ENCODE measurements around the gene PLPP4.

PLPP4 gene

GRCh38 chr10:120570418-120570817, 113.4 kb downstream of the PLPP4 start:
- H3K4me3 ChIP-seq (ENCODE audit: low read depth, low read length), result no peak overlapping the region
- H3K27me3 ChIP-seq (ENCODE audit: insufficient read depth, low read depth, severe bottlenecking), result no peaks in the 10 kb centered on the region
- H3K9me3 ChIP-seq (ENCODE audit: severe bottlenecking), result no peaks in the 10 kb centered on the region
- TF ChIP-seq CTCF (IDR thresholded peaks at IDR 0.05; ENCODE audit: low read depth, low read length), result no peak
- no peak for DNase-seq
- no peaks in the 10 kb centered on the region; the same call in 1 of the 2 replicates for H3K36me3 ChIP-seq
- H3K27ac ChIP-seq, result no peak overlapping the region

GRCh38 chr10:120571266-120571665, 114.2 kb downstream of the PLPP4 start:
- no peak for DNase-seq
- TF ChIP-seq CTCF (IDR thresholded peaks at IDR 0.05; ENCODE audit: low read depth, low read length), result no peak
- Histone ChIP-seq H3K36me3 (peaks cover 3% of the 10 kb centered on the region; the same call in 1 of the 2 replicates), H3K9me3 (ENCODE audit: severe bottlenecking) (no peaks in the 10 kb centered on the region), H3K27ac (no peak overlapping the region), H3K4me3 (ENCODE audit: low read depth, low read length) (no peak overlapping the region), H3K27me3 (ENCODE audit: insufficient read depth, low read depth, severe bottlenecking) (no peaks in the 10 kb centered on the region)

GRCh38 chr10:120572307-120572706, 115.3 kb downstream of the PLPP4 start:
- TF ChIP-seq CTCF (IDR thresholded peaks at IDR 0.05; ENCODE audit: low read depth, low read length), result no peak
- H3K36me3 ChIP-seq, result peaks cover 3% of the 10 kb centered on the region; the same call in 1 of the 2 replicates
- H3K27ac ChIP-seq, result no peak overlapping the region
- H3K9me3 ChIP-seq (ENCODE audit: severe bottlenecking), result no peaks in the 10 kb centered on the region
- no peaks in the 10 kb centered on the region for H3K27me3 ChIP-seq (ENCODE audit: insufficient read depth, low read depth, severe bottlenecking)
- no peak for DNase-seq
- H3K4me3 ChIP-seq (ENCODE audit: low read depth, low read length), result no peak overlapping the region

GRCh38 chr10:120573355-120573754, 116.3 kb downstream of the PLPP4 start:
- TF ChIP-seq CTCF (IDR thresholded peaks at IDR 0.05; ENCODE audit: low read depth, low read length), result no peak
- no peak overlapping the region for H3K4me3 ChIP-seq (ENCODE audit: low read depth, low read length)
- DNase-seq, result no peak
- H3K27ac ChIP-seq, result no peak overlapping the region
- no peaks in the 10 kb centered on the region for H3K27me3 ChIP-seq (ENCODE audit: insufficient read depth, low read depth, severe bottlenecking)
- no peaks in the 10 kb centered on the region for H3K9me3 ChIP-seq (ENCODE audit: severe bottlenecking)
- H3K36me3 ChIP-seq, result peaks cover 3% of the 10 kb centered on the region; the same call in 1 of the 2 replicates

- no peak overlapping the region for H3K27ac ChIP-seq
- H3K9me3 ChIP-seq (ENCODE audit: severe bottlenecking), result no peaks in the 10 kb centered on the region
- DNase-seq, result no peak
- H3K27me3 ChIP-seq (ENCODE audit: insufficient read depth, low read depth, severe bottlenecking), result no peaks in the 10 kb centered on the region
- H3K36me3 ChIP-seq, result peaks cover 3% of the 10 kb centered on the region; the same call in 1 of the 2 replicates
- no peak overlapping the region for H3K4me3 ChIP-seq (ENCODE audit: low read depth, low read length)
- no peak for TF ChIP-seq CTCF (IDR thresholded peaks at IDR 0.05; ENCODE audit: low read depth, low read length)
Measured at GRCh38 chr10:120574981-120575380, 118.0 kb downstream of the PLPP4 start.

GRCh38 chr10:120575411-120575810, 118.4 kb downstream of the PLPP4 start:
- Histone ChIP-seq H3K36me3 (peaks cover 3% of the 10 kb centered on the region; the same call in 1 of the 2 replicates), H3K27ac (no peak overlapping the region), H3K4me3 (ENCODE audit: low read depth, low read length) (no peak overlapping the region), H3K9me3 (ENCODE audit: severe bottlenecking) (no peaks in the 10 kb centered on the region), H3K27me3 (ENCODE audit: insufficient read depth, low read depth, severe bottlenecking) (no peaks in the 10 kb centered on the region)
- no peak for TF ChIP-seq CTCF (IDR thresholded peaks at IDR 0.05; ENCODE audit: low read depth, low read length)
- no peak for DNase-seq
